HepG2 (cell line): ENCODE data around the gene GPR137. TPM values are rescaled to one million over a fixed set of nuclear protein-coding genes. Genes with fewer than 3 reads are reported as not detected.
A peak's percentile ranks its signal among the peaks of the same experiment; 100 is the strongest.

ENCODE experiments used
- ATAD3A ChIP-seq: sonication (generic); formaldehyde crosslinking; IDR thresholded peaks from 2 replicates; pipeline ENCODE4 v1.4.0; 2020; ENCODE audit warnings: missing genetic modification reagents
- FOXC1 ChIP-seq: sonication (generic); formaldehyde crosslinking; IDR thresholded peaks from 2 replicates; pipeline ENCODE4 v1.8.0; 2022; ENCODE audit warnings: mild to moderate bottlenecking, missing genetic modification reagents, borderline replicate concordance
- FOXK1 ChIP-seq: sonication (generic); formaldehyde crosslinking; IDR thresholded peaks from 2 replicates; pipeline ENCODE4 v1.4.0; 2020; ENCODE audit warnings: low read depth, missing genetic modification reagents, borderline replicate concordance
- HOXA3 ChIP-seq: sonication (generic); formaldehyde crosslinking; IDR thresholded peaks from 2 replicates; pipeline ENCODE4 v1.5.0; 2020; ENCODE audit warnings: missing genetic modification reagents
- IRF1 ChIP-seq: sonication (generic); formaldehyde crosslinking; IDR thresholded peaks from 2 replicates; pipeline ENCODE4 v1.4.0; 2020; ENCODE audit warnings: low read depth, mild to moderate bottlenecking, missing genetic modification reagents
- MTF2 ChIP-seq: sonication (generic); formaldehyde crosslinking; IDR thresholded peaks from 2 replicates; pipeline ENCODE4 v1.5.0; 2020; ENCODE audit warnings: missing genetic modification reagents, borderline replicate concordance
- NAIF1 ChIP-seq: sonication (generic); formaldehyde crosslinking; IDR thresholded peaks from 2 replicates; pipeline ENCODE4 v1.5.0; 2020; ENCODE audit warnings: mild to moderate bottlenecking, missing genetic modification reagents, borderline replicate concordance
- NONO ChIP-seq, 2 experiments: fragments of 450-650 bp in 1 of 2; sonication (generic) in 1 of 2; formaldehyde crosslinking in 1 of 2; IDR thresholded peaks in 1 of 2; conservative IDR thresholded peaks in 1 of 2; 2 replicates each; pipeline versions ENCODE4 v1.6.1 to v1.8.0; 2017 to 2022; ENCODE audit warnings: mild to moderate bottlenecking in 1 of 2, missing genetic modification reagents in 1 of 2, moderate library complexity in 1 of 2
- POLR2G ChIP-seq: fragments of 200-400 bp; formaldehyde crosslinking; IDR thresholded peaks from 2 replicates; pipeline ENCODE4 v1.6.1; 2018; ENCODE audit warnings: mild to moderate bottlenecking, low read depth, low read length, moderate library complexity
- REPIN1 ChIP-seq: sonication (generic); formaldehyde crosslinking; IDR thresholded peaks from 2 replicates; pipeline ENCODE4 v1.8.0; 2022; ENCODE audit warnings: missing genetic modification reagents, low read depth, mild to moderate bottlenecking, borderline replicate concordance
- SNAI1 ChIP-seq: sonication (generic); formaldehyde crosslinking; IDR thresholded peaks from 2 replicates; pipeline ENCODE4 v1.5.0; 2020; ENCODE audit warnings: mild to moderate bottlenecking, missing genetic modification reagents, borderline replicate concordance
- SP4 ChIP-seq: sonication (generic); formaldehyde crosslinking; IDR thresholded peaks from 2 replicates; pipeline ENCODE4 v1.8.1; 2023; ENCODE audit warnings: mild to moderate bottlenecking, missing genetic modification reagents
- ZNF414 ChIP-seq: sonication (generic); formaldehyde crosslinking; IDR thresholded peaks from 2 replicates; pipeline ENCODE4 v1.5.0; 2020; ENCODE audit warnings: missing genetic modification reagents
- ZNF563 ChIP-seq: sonication (generic); formaldehyde crosslinking; IDR thresholded peaks from 2 replicates; pipeline ENCODE4 v1.8.0; 2022; ENCODE audit warnings: mild to moderate bottlenecking, moderate library complexity, missing genetic modification reagents
- ZNF678 ChIP-seq: sonication (generic); formaldehyde crosslinking; IDR thresholded peaks from 2 replicates; pipeline ENCODE4 v1.4.0; 2020; ENCODE audit warnings: mild to moderate bottlenecking, missing genetic modification reagents
- ZNF737 ChIP-seq: sonication (generic); formaldehyde crosslinking; IDR thresholded peaks from 2 replicates; pipeline ENCODE4 v1.5.0; 2020; ENCODE audit warnings: missing genetic modification reagents, mild to moderate bottlenecking, borderline replicate concordance
- ZNF761 ChIP-seq: sonication (generic); formaldehyde crosslinking; conservative IDR thresholded peaks from 2 replicates; pipeline ENCODE4 v1.4.0; 2020; ENCODE audit warnings: mild to moderate bottlenecking, missing genetic modification reagents
- polyA plus RNA-seq, 8 experiments: library from polyadenylated mRNA; depleted of rRNA in 3 of 8; stranded (reverse) in 7 of 8; unstranded in 1 of 8; fragments of >200 nt; fragmentation: Illumina TruSeq in 4 of 8; extraction: Trizol in 4 of 8; gene quantifications; 2 replicates each; pipeline versions ENCODE4 v1.2.1 to v1.2.3, GENCODE V29; 2011 to 2016; ENCODE audit warnings: low read depth in 4 of 8, missing spikeins in 1 of 8, mixed read lengths in 1 of 8; ENCODE audit not compliant: insufficient read depth in 1 of 8
- total RNA-seq, 5 experiments: library from RNA; depleted of rRNA; stranded (reverse); fragments of >200 nt; fragmentation: Illumina TruSeq; extraction: Trizol; gene quantifications; 2 replicates each; pipeline ENCODE4 v1.2.3, GENCODE V29; 2016; ENCODE audit warnings: low read depth in 1 of 5
- TF ChIP-seq, protein P1 (sequence below): sonication (generic); formaldehyde crosslinking; IDR thresholded peaks from 2 replicates; pipeline ENCODE4 v1.4.0; 2020; ENCODE audit warnings: mild to moderate bottlenecking, missing genetic modification reagents
- TF ChIP-seq, protein P2 (sequence below): sonication (generic); formaldehyde crosslinking; IDR thresholded peaks from 2 replicates; pipeline ENCODE4 v1.4.0; 2020; ENCODE audit warnings: missing genetic modification reagents
- TF ChIP-seq, protein P3 (sequence below), 2 experiments: fragments of 450-650 bp in 1 of 2; sonication (generic) in 1 of 2; formaldehyde crosslinking; IDR thresholded peaks; 2 replicates each; pipeline versions ENCODE4 v1.5.0 to v1.8.0; 2020 to 2022; ENCODE audit warnings: mild to moderate bottlenecking in 1 of 2, missing genetic modification reagents in 1 of 2

Gene GPR137
- total and polyA plus RNA-seq, 2 of the 13 experiments (the other 11 are each of a cell fraction or from before 2014, with no cell fraction given) = 8.5 to 13.2 TPM

GRCh38 chr11:64317961-64318765 is 32.5 kb downstream of the GPR137 start, which contains the start of gene PRDX5 (continued):
- TF ChIP-seq, protein P1, sequence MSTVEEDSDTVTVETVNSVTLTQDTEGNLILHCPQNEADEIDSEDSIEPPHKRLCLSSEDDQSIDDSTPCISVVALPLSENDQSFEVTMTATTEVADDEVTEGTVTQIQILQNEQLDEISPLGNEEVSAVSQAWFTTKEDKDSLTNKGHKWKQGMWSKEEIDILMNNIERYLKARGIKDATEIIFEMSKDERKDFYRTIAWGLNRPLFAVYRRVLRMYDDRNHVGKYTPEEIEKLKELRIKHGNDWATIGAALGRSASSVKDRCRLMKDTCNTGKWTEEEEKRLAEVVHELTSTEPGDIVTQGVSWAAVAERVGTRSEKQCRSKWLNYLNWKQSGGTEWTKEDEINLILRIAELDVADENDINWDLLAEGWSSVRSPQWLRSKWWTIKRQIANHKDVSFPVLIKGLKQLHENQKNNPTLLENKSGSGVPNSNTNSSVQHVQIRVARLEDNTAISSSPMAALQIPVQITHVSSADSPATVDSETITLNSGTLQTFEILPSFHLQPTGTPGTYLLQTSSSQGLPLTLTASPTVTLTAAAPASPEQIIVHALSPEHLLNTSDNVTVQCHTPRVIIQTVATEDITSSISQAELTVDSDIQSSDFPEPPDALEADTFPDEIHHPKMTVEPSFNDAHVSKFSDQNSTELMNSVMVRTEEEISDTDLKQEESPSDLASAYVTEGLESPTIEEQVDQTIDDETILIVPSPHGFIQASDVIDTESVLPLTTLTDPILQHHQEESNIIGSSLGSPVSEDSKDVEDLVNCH (CRISPR knock-in tag) = 0 out of 2 replicates have a peak, but pooled peaks have one; percentile 71
- TF ChIP-seq IRF1 (CRISPR knock-in tag) = peak; percentile 53; the same call in 1 of the 2 replicates
- peak; percentile 81; the same call in 1 of the 2 replicates for TF ChIP-seq ZNF678 (CRISPR knock-in tag)
- 0 out of 2 replicates have a peak, but pooled peaks have one; percentile 2 for TF ChIP-seq SP4 (CRISPR knock-in tag)
- TF ChIP-seq ZNF737 (CRISPR knock-in tag) = no peak
- TF ChIP-seq, protein P2, sequence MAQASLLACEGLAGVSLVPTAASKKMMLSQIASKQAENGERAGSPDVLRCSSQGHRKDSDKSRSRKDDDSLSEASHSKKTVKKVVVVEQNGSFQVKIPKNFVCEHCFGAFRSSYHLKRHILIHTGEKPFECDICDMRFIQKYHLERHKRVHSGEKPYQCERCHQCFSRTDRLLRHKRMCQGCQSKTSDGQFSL (CRISPR knock-in tag) = no peak
- TF ChIP-seq ATAD3A (CRISPR knock-in tag) = no peak
- TF ChIP-seq SNAI1 (CRISPR knock-in tag) = no peak
- peak; percentile 74; the same call in 1 of the 2 replicates for TF ChIP-seq MTF2 (CRISPR knock-in tag)
- peak; percentile 76 for TF ChIP-seq FOXC1
- TF ChIP-seq ZNF563 (CRISPR knock-in tag) = peak; percentile 39; the same call in 1 of the 2 replicates
- TF ChIP-seq REPIN1 (CRISPR knock-in tag) = 0 out of 2 replicates have a peak, but pooled peaks have one; percentile 4
- no peak for TF ChIP-seq NONO (IDR thresholded peaks at IDR 0.05)
- peak; percentile 15; the same call in 1 of the 2 replicates for TF ChIP-seq NONO (CRISPR knock-in tag; conservative IDR thresholded peaks at IDR 0.05)
- no peak for TF ChIP-seq FOXK1 (CRISPR knock-in tag)
- TF ChIP-seq, protein P3, sequence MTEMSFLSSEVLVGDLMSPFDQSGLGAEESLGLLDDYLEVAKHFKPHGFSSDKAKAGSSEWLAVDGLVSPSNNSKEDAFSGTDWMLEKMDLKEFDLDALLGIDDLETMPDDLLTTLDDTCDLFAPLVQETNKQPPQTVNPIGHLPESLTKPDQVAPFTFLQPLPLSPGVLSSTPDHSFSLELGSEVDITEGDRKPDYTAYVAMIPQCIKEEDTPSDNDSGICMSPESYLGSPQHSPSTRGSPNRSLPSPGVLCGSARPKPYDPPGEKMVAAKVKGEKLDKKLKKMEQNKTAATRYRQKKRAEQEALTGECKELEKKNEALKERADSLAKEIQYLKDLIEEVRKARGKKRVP (CRISPR knock-in tag; IDR thresholded peaks at IDR 0.05) = peak in 1 of 2 experiments; percentile 51; a peak in 2 of 4 replicates
- peak; percentile 50; the same call in 1 of the 2 replicates for TF ChIP-seq HOXA3 (CRISPR knock-in tag)
- 0 out of 2 replicates have a peak, but pooled peaks have one; percentile 15 for TF ChIP-seq POLR2G
- TF ChIP-seq ZNF761 (CRISPR knock-in tag) = peak; percentile 69; the same call in 1 of the 2 replicates
- TF ChIP-seq ZNF414 (CRISPR knock-in tag) = peak; percentile 77; the same call in 1 of the 2 replicates
- 0 out of 2 replicates have a peak, but pooled peaks have one; percentile 62 for TF ChIP-seq NAIF1 (CRISPR knock-in tag)
